HL-60 (cell line): ENCODE results near the gene SLC26A1.

Experiments
- DNase-seq, 2 experiments: peaks; one replicate each; pipeline ENCODE4 v3.0.0-alpha.2; 2010 to 2020; ENCODE audit warnings: low read depth in 1 of 2, low spot score in 1 of 2
- H3K27ac ChIP-seq: fragments of 250-450 bp; sonication (Bioruptor Pico); replicated peaks from 2 replicates; pipeline ENCODE4 v1.5.1; 2020; ENCODE audit warnings: mild to moderate bottlenecking, moderate library complexity
- H3K27me3 ChIP-seq: fragments of 250-450 bp; sonication (Bioruptor Pico); 2 replicates; pipeline ENCODE4 v1.5.1; 2021; ENCODE audit warnings: mild to moderate bottlenecking, moderate library complexity; ENCODE audit not compliant: insufficient read depth, poor library complexity, severe bottlenecking
- H3K4me3 ChIP-seq: replicated peaks from 2 replicates; pipeline ENCODE4 v1.5.1; 2011; ENCODE audit warnings: mild to moderate bottlenecking, control low read depth, low read length; ENCODE audit not compliant: insufficient read depth
- GABPA ChIP-seq: IDR thresholded peaks from 2 replicates; pipeline ENCODE4 v1.6.1; 2012; ENCODE audit warnings: low read depth
- POLR2AphosphoS5 ChIP-seq: IDR thresholded peaks from 2 replicates; pipeline ENCODE4 v1.6.1; 2012; ENCODE audit warnings: low read depth
- SPI1 ChIP-seq: IDR thresholded peaks from 2 replicates; pipeline ENCODE4 v1.6.1; 2012; ENCODE audit warnings: low read depth, mild to moderate bottlenecking, borderline replicate concordance
- TF ChIP-seq, protein P1 (sequence below): IDR thresholded peaks from 2 replicates; pipeline ENCODE4 v1.6.1; 2012; ENCODE audit warnings: low read depth; ENCODE audit not compliant: insufficient replicate concordance
- TF ChIP-seq, protein P2 (sequence below): IDR thresholded peaks from one replicate; pipeline ENCODE4 v1.5.1; 2011; ENCODE audit warnings: low read length, control low read depth, inconsistent platforms; ENCODE audit not compliant: insufficient read depth

The SLC26A1 gene

DNA sequence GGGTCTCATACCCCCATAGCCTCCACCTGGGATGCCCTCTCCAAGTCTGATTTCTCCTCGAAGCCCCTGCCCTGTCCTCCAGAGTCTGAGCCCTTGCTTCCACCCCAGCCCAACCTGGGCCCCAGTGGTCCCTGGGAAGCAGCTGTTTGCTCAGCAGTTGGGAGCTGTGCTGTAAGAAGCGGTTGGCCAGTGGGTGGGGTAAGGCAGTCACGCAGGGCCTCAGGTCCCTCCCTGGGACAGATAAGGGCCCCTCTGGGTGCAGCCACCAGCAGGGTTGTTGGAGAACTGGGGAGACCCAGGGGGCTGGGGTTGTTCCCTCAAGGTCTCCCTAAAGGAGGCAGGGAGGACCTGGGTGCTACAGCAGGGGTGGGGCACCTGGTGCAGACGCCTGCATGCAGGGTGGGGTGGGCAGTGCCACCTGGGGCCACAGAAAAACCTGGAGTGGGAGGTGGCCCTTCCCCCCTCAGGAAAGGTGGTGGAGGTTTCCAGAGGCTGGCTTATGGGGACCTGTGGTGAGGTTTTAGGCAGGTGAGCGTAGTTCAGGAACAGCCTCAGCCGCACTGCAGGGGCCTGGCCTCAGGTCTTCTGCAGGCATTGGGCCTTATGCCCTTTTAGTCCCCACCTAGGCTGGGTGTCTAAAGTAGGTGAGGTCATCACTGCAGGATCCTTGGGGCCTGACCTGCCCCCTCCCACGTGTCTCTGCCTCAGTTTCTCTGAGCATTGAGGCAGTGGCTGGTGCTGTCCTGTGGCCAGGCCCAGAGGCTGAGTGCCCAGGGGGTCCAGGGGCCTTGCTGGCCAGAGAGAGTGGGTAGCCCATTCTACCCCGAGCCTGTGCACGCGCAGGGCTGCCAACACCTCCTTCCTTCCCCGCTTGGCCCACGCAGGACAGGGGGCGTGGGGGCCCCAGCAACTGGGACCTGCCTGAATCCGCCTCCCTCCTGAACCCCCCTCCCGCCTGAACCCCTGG is 3.1 kb upstream of the SLC26A1 start:
- DNase-seq, result no peak
- TF ChIP-seq, protein P1, sequence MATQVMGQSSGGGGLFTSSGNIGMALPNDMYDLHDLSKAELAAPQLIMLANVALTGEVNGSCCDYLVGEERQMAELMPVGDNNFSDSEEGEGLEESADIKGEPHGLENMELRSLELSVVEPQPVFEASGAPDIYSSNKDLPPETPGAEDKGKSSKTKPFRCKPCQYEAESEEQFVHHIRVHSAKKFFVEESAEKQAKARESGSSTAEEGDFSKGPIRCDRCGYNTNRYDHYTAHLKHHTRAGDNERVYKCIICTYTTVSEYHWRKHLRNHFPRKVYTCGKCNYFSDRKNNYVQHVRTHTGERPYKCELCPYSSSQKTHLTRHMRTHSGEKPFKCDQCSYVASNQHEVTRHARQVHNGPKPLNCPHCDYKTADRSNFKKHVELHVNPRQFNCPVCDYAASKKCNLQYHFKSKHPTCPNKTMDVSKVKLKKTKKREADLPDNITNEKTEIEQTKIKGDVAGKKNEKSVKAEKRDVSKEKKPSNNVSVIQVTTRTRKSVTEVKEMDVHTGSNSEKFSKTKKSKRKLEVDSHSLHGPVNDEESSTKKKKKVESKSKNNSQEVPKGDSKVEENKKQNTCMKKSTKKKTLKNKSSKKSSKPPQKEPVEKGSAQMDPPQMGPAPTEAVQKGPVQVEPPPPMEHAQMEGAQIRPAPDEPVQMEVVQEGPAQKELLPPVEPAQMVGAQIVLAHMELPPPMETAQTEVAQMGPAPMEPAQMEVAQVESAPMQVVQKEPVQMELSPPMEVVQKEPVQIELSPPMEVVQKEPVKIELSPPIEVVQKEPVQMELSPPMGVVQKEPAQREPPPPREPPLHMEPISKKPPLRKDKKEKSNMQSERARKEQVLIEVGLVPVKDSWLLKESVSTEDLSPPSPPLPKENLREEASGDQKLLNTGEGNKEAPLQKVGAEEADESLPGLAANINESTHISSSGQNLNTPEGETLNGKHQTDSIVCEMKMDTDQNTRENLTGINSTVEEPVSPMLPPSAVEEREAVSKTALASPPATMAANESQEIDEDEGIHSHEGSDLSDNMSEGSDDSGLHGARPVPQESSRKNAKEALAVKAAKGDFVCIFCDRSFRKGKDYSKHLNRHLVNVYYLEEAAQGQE, result no peak
- TF ChIP-seq SPI1 (no peak), POLR2AphosphoS5 (no peak; the same call in 1 of the 2 replicates), GABPA (no peak)
- TF ChIP-seq, protein P2, sequence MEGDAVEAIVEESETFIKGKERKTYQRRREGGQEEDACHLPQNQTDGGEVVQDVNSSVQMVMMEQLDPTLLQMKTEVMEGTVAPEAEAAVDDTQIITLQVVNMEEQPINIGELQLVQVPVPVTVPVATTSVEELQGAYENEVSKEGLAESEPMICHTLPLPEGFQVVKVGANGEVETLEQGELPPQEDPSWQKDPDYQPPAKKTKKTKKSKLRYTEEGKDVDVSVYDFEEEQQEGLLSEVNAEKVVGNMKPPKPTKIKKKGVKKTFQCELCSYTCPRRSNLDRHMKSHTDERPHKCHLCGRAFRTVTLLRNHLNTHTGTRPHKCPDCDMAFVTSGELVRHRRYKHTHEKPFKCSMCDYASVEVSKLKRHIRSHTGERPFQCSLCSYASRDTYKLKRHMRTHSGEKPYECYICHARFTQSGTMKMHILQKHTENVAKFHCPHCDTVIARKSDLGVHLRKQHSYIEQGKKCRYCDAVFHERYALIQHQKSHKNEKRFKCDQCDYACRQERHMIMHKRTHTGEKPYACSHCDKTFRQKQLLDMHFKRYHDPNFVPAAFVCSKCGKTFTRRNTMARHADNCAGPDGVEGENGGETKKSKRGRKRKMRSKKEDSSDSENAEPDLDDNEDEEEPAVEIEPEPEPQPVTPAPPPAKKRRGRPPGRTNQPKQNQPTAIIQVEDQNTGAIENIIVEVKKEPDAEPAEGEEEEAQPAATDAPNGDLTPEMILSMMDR, result no peak
- Histone ChIP-seq H3K27ac (no peak overlapping the region), H3K27me3 (peaks cover 36% of the 10 kb centered on the region), H3K4me3 (no peak overlapping the region)

DNA sequence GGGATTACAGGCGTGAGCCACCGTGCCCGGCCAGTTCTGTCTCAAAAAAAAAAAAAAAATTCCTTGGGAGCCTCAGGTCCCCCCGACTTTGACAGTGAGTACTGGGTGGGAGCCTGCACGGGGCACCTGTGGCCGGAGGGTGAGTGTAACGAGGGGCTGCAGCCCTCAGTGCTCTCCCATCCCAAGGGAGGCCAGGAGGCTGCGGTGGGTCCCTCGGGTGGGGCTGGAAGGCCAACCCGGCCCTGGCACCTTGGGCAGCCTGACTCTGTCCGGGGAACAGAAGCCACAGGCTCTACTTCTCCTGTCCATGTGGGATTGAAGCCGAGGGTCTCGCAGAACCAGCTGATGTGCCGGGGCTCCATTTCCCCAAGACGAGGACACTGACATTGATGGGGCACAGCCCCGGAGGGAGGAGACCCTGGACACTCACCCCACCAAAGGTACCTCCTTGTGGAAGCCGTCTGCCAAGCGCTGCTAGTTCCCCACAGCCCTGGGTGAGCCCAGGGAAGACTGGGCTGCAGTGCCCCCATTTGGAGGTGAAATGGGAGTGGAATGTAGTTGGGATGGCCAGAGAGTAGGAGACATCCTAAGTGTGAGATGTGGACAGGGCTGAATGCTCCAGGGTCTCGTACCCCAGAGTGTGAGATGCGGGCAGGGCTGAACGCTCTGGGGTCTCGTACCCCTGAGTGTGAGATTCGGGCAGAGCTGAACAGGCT is 2.3 kb upstream of the SLC26A1 start:
- no peak for DNase-seq
- Histone ChIP-seq H3K27me3 (peaks cover 28% of the 10 kb centered on the region), H3K4me3 (no peak overlapping the region), H3K27ac (no peak overlapping the region)
- TF ChIP-seq GABPA, result no peak
- no peak for TF ChIP-seq SPI1
- TF ChIP-seq, protein P2, result no peak
- TF ChIP-seq POLR2AphosphoS5, result no peak
- TF ChIP-seq, protein P1, result no peak

DNA sequence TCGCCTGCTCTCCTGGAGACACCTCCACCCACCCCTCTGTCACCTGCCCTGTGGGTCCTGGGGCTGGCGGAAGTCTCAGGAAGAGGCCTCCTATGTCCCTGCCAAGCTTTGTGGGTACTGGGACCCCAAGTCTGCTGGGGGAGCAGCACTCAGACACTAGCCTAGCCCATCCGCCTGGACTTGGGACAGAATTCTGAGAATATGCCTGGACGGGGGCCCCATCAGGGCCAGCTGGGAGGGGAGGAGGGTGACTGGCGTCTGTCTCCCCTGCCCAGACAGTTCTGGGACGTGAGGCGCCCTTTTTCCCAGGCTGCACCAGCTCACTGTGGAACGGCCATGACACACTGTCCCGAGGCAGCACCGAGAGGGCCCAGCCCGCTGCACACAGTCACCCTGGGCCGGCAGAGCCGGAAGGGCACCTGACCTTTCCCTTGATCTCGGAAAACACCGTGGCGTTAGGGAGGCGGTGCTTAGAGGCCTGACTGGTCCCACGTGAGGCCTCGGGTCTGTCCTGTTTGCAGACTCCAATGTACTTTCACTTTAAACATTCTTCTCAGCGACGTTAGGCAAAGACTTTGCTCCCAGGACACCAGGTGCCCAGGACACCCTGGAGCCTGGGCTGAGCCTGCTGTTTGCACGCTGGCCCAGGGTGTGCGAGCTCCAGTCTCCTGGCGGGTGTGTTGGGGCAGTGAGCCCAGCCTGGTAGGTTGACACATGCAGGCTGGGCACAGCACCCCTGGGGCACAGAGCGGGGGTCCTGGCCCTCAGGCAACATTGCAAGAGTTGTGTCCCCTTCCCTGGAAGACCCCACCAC is 700 bp downstream of the SLC26A1 start:
- H3K4me3 ChIP-seq, result no peak overlapping the region
- TF ChIP-seq SPI1, result no peak
- TF ChIP-seq GABPA, result no peak
- TF ChIP-seq POLR2AphosphoS5, result no peak
- TF ChIP-seq, protein P2, result no peak
- TF ChIP-seq, protein P1, result no peak
- DNase-seq, result no peak
- H3K27ac ChIP-seq, result no peak overlapping the region
- peaks cover 9% of the 10 kb centered on the region for H3K27me3 ChIP-seq
